GM21737 (cell line): Measurements from ENCODE around the gene BCAS3.

ENCODE experiments used
- ATAC-seq: cut with Tn5 transposase; IDR thresholded peaks from one replicate; pipeline ENCODE4 v1.9.1; 2021; ENCODE audit warnings: mild to moderate bottlenecking, moderate library complexity; ENCODE audit not compliant: unreplicated experiment

The BCAS3 gene

GRCh38 chr17:61177351-61177750 lies 499.7 kb downstream of the BCAS3 start:
- ATAC-seq = no peak

GRCh38 chr17:61178284-61178683 lies 500.6 kb downstream of the BCAS3 start:
- ATAC-seq = no peak

GRCh38 chr17:61179380-61179806 lies 501.7 kb downstream of the BCAS3 start:
- no peak for ATAC-seq

- no peak for ATAC-seq
Observed at GRCh38 chr17:61183793-61184192, 506.1 kb downstream of the BCAS3 start.

- ATAC-seq = no peak
Observed at GRCh38 chr17:61185385-61185784, 507.7 kb downstream of the BCAS3 start.

- no peak for ATAC-seq
Observed at GRCh38 chr17:61187038-61187437, 509.4 kb downstream of the BCAS3 start.

GRCh38 chr17:61188081-61188480 lies 510.4 kb downstream of the BCAS3 start:
- no peak for ATAC-seq

GRCh38 chr17:61189968-61190367 lies 512.3 kb downstream of the BCAS3 start:
- ATAC-seq = no peak

- ATAC-seq = no peak
Observed at GRCh38 chr17:61196302-61196704, 518.7 kb downstream of the BCAS3 start.

- ATAC-seq = no peak
Observed at GRCh38 chr17:61196799-61197198, 519.1 kb downstream of the BCAS3 start.

GRCh38 chr17:61199431-61200338 lies 522.0 kb downstream of the BCAS3 start:
- ATAC-seq = no peak

GRCh38 chr17:61200339-61200715 lies 522.7 kb downstream of the BCAS3 start:
- no peak for ATAC-seq

GRCh38 chr17:61201211-61201610 lies 523.6 kb downstream of the BCAS3 start:
- ATAC-seq = no peak

- ATAC-seq = no peak
Observed at GRCh38 chr17:61202564-61202963, 524.9 kb downstream of the BCAS3 start.

- ATAC-seq = no peak
Observed at GRCh38 chr17:61203671-61204131, 526.0 kb downstream of the BCAS3 start.

GRCh38 chr17:61204456-61204855 lies 526.8 kb downstream of the BCAS3 start:
- ATAC-seq = no peak

- no peak for ATAC-seq
Observed at GRCh38 chr17:61205401-61205800, 527.8 kb downstream of the BCAS3 start.

- no peak for ATAC-seq
Observed at GRCh38 chr17:61205931-61206330, 528.3 kb downstream of the BCAS3 start.

GRCh38 chr17:61206922-61207321 lies 529.3 kb downstream of the BCAS3 start:
- ATAC-seq = no peak

GRCh38 chr17:61208301-61209105 lies 530.9 kb downstream of the BCAS3 start:
- no peak for ATAC-seq

GRCh38 chr17:61209106-61209439 lies 531.4 kb downstream of the BCAS3 start:
- no peak for ATAC-seq

GRCh38 chr17:61209525-61209924 lies 531.9 kb downstream of the BCAS3 start:
- ATAC-seq = no peak
